PFSK-1 (cell line): ENCODE measurements around the gene NFIL3.

Experiments used
- FOXP2 ChIP-seq: optimal IDR thresholded peaks from 2 replicates; pipeline ENCODE3; 2011; ENCODE audit warnings: borderline replicate concordance, control low read depth, inconsistent platforms; ENCODE audit not compliant: insufficient read depth; ENCODE audit errors: extremely low read length, extremely low read depth
- POLR2AphosphoS5 ChIP-seq: IDR thresholded peaks from 2 replicates; pipeline ENCODE4 v1.6.1; 2012; ENCODE audit warnings: low read depth, mild to moderate bottlenecking, control low read depth, low read length, moderate library complexity
- SIN3A ChIP-seq: IDR thresholded peaks from 2 replicates; pipeline ENCODE4 v1.6.1; 2012; ENCODE audit warnings: mild to moderate bottlenecking, low read length, moderate library complexity, borderline replicate concordance; ENCODE audit not compliant: insufficient read depth
- TAF1 ChIP-seq: IDR thresholded peaks from 2 replicates; pipeline ENCODE4 v1.6.1; 2012; ENCODE audit warnings: low read length, control low read depth, borderline replicate concordance; ENCODE audit not compliant: insufficient read depth
- TF ChIP-seq, protein P1 (sequence below), 2 experiments: IDR thresholded peaks; 2 replicates each; pipeline versions ENCODE4 v1.6.1 to v1.8.0; 2011 to 2012; ENCODE audit warnings: low read depth in 2 of 2, low read length in 2 of 2, control low read depth in 1 of 2, inconsistent platforms in 1 of 2, mild to moderate bottlenecking in 1 of 2, moderate library complexity in 1 of 2; ENCODE audit not compliant: insufficient read depth in 1 of 2

NFIL3 gene

DNA sequence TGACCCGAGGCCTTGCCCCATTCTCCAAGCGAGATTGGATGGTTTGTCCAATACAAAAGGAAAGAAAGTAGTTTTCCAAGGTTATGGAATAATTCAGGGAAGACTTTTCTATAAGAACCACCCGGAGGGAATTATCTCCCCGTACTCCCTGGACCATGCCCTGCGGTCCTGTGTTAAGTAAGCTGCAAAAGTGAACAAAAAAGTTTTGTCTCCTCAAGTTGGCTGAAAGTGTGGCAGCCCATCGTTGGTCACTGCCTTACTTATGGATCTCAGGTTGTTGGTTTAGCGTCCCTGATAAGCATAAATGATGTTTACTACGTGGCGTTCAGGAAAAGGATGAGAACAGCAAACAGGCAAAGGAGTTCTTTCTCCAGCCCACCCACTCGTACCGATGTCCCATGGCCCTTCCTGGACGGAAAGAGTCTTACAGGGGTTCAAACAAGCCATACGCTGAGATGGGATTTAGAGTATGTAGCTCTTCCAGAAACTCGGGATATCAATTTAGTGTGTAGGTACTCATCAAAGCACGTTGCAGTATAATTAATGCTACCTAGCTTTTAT lies 61.5 kb downstream of the NFIL3 start:
- no peak for TF ChIP-seq POLR2AphosphoS5
- TF ChIP-seq SIN3A: no peak

GRCh38 chr9:91361291-91362050 lies 62.2 kb downstream of the NFIL3 start, which contains the start of gene AUH:
TSS of gene AUH (minus strand) at chr9:91361918. CDS start at chr9:91361889, 29 bp downstream.
- TF ChIP-seq TAF1 (peak; percentile 59; the same call in 1 of the 2 replicates), FOXP2 (peak; percentile 94), SIN3A (no peak), POLR2AphosphoS5 (no peak)
- TF ChIP-seq, protein P1, sequence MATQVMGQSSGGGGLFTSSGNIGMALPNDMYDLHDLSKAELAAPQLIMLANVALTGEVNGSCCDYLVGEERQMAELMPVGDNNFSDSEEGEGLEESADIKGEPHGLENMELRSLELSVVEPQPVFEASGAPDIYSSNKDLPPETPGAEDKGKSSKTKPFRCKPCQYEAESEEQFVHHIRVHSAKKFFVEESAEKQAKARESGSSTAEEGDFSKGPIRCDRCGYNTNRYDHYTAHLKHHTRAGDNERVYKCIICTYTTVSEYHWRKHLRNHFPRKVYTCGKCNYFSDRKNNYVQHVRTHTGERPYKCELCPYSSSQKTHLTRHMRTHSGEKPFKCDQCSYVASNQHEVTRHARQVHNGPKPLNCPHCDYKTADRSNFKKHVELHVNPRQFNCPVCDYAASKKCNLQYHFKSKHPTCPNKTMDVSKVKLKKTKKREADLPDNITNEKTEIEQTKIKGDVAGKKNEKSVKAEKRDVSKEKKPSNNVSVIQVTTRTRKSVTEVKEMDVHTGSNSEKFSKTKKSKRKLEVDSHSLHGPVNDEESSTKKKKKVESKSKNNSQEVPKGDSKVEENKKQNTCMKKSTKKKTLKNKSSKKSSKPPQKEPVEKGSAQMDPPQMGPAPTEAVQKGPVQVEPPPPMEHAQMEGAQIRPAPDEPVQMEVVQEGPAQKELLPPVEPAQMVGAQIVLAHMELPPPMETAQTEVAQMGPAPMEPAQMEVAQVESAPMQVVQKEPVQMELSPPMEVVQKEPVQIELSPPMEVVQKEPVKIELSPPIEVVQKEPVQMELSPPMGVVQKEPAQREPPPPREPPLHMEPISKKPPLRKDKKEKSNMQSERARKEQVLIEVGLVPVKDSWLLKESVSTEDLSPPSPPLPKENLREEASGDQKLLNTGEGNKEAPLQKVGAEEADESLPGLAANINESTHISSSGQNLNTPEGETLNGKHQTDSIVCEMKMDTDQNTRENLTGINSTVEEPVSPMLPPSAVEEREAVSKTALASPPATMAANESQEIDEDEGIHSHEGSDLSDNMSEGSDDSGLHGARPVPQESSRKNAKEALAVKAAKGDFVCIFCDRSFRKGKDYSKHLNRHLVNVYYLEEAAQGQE (IDR thresholded peaks at IDR 0.05; ENCODE audit: insufficient read depth in 1 of 2, low read depth in 2 of 2, low read length in 2 of 2): no peak

DNA sequence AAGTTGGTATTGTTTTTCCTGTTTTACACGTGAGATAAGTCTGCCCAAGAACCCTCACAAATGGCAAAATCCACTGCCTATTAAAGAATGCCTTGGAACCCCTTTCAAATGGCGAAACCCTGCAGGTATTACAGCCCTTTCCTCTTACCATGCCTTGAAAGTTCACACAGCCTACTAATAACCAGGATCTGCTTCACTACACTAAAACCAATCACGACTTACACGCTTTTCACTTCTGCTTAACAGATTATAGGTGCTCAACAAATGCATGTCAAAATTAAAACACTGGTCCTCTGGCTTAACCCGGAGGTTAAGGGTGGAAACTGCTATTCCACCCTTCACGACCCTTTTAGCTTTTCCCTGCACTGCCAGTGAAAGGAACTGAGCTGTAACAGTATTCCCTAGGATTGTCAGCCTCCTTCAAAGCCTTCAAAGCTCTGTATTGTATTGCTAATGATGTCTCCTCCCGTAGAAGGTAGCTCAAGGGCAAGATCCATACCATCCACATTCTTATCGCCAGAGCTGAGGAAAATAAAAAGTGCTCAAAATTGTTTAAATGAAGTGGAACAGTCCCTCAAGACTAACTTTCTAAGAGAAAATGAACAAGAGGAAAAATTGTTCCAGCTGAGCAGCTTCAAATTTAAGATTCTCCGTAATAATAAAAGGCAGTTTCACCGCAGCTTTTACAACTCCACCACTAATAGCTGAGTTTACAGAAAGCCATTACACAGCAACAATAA lies 62.9 kb downstream of the NFIL3 start:
- no peak for TF ChIP-seq SIN3A
- no peak for TF ChIP-seq TAF1
- TF ChIP-seq FOXP2: no peak
- no peak for TF ChIP-seq POLR2AphosphoS5
- TF ChIP-seq, protein P1 (IDR thresholded peaks at IDR 0.05; ENCODE audit: insufficient read depth in 1 of 2, low read depth in 2 of 2, low read length in 2 of 2): no peak

GRCh38 chr9:91359734-91360470 lies 63.7 kb downstream of the NFIL3 start:
- TF ChIP-seq, protein P1 (IDR thresholded peaks at IDR 0.05; ENCODE audit: insufficient read depth in 1 of 2, low read depth in 2 of 2, low read length in 2 of 2): no peak
- TF ChIP-seq POLR2AphosphoS5 (no peak), SIN3A (no peak), TAF1 (no peak), FOXP2 (no peak)

- TF ChIP-seq SIN3A: no peak
Measured at GRCh38 chr9:91359083-91359482, 64.5 kb downstream of the NFIL3 start.
